Epithelial cell of proximal tubule (primary cell): Measurements from ENCODE around the gene ADARB1. TPM values are rescaled to one million over a fixed set of nuclear protein-coding genes. Genes with fewer than 3 reads are reported as not detected.

Experiments used
- DNase-seq: peaks from one replicate; pipeline ENCODE4 v3.0.0-alpha.2; 2011; ENCODE audit warnings: low read depth
- H3K4me3 ChIP-seq: 2 replicates; pipeline ENCODE4 v1.5.1; 2011; ENCODE audit warnings: low read depth, mild to moderate bottlenecking, low read length
- CTCF ChIP-seq: conservative IDR thresholded peaks from 2 replicates; pipeline ENCODE4 v1.5.1; 2012; ENCODE audit warnings: low read depth, mild to moderate bottlenecking, low read length
- total RNA-seq: library from RNA; depleted of rRNA; stranded (reverse); fragments of >200 nt; gene quantifications from 2 replicates; pipeline ENCODE4 v1.2.3, GENCODE V29; 2015

ADARB1 gene
- total RNA-seq, 1 donor from 2014 or later: 2.2 TPM

DNA sequence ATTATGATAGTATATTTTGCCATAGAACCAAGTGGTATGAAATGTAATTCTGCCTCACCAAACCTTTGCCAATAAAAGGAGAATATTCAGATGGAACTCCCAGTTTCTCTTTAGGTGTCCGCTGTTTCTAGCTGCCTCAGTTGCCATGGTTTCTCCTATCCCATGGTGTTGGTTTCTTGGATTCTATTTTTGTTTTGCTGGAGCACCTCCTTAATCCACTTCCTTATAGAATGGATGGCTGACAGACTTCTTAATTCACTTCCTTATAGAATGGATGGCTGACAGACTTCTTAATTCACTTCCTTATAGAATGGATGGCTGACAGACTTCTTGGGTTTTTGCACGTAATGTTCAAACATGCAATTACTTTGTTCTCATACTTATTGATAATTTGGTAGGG lies 43.7 kb downstream of the ADARB1 start:
- H3K4me3 ChIP-seq: no peak overlapping the region
- no peak for DNase-seq
- no peak for TF ChIP-seq CTCF

DNA sequence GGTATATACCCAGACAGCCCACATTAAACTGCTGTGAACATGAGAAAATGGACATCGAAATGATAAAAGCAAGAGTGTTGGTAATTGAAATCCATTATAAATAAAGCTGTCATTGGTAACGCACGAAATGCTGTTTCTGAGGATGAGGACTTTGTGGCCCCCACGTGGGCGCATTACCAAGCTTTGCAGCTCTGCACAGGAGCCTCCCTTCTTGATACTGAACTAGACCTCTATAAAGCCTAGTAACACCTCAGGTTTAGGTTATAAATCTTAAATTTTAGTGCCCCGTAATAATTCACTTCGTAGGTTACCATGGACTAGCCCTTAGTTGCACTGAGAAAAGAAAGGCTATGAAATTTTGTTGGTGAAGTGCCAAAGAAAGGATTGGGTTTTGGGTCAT lies 45.4 kb downstream of the ADARB1 start:
- TF ChIP-seq CTCF: no peak
- H3K4me3 ChIP-seq: no peak overlapping the region
- no peak for DNase-seq

GRCh38 chr21:45120975-45121374 lies 46.6 kb downstream of the ADARB1 start:
- TF ChIP-seq CTCF: no peak
- DNase-seq: no peak
- no peak overlapping the region for H3K4me3 ChIP-seq

- H3K4me3 ChIP-seq: no peak overlapping the region
- no peak for TF ChIP-seq CTCF
- no peak for DNase-seq
Observed at GRCh38 chr21:45122030-45122429, 47.6 kb downstream of the ADARB1 start.

- no peak for DNase-seq
- no peak overlapping the region for H3K4me3 ChIP-seq
- TF ChIP-seq CTCF: no peak
Observed at GRCh38 chr21:45122432-45123132, 48.2 kb downstream of the ADARB1 start.

DNA sequence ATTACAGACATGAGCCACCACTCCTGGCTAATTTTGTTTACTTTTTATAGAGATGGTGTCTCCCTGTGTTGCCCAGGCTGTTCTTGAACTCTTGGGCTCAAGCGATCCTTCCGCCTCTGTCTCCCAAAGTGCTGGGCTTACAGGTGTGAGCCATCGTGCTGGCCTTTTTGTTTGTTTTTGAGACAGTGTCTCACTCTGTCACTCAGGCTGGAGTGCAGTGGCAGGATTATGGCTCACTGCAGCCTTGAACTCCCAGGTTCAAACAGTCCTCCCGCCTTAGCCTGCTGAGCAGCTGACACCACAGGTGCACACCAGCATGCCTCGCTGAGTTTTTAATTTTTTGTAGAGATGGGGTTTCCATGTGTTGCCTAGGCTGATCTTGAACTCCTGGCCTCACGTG lies 49.1 kb downstream of the ADARB1 start:
- no peak overlapping the region for H3K4me3 ChIP-seq
- DNase-seq: no peak
- no peak for TF ChIP-seq CTCF

GRCh38 chr21:45124596-45124995 lies 50.2 kb downstream of the ADARB1 start:
- no peak overlapping the region for H3K4me3 ChIP-seq
- no peak for TF ChIP-seq CTCF
- DNase-seq: no peak
